ENCODE measurements around the gene TTC34.
"Not testable (repeated sequence)": the region's sequence is repeated elsewhere in the genome, so short reads cannot be mapped to it uniquely, and the experiment has no call there.

The TTC34 gene

GRCh38 chr1:2638466-2639115, 162.9 kb downstream of the TTC34 start:
- no peak for DNase-seq

- DNase-seq = no peak
These were observed 163.9 kb downstream of the TTC34 start for GRCh38 chr1:2637442-2638145.

DNA sequence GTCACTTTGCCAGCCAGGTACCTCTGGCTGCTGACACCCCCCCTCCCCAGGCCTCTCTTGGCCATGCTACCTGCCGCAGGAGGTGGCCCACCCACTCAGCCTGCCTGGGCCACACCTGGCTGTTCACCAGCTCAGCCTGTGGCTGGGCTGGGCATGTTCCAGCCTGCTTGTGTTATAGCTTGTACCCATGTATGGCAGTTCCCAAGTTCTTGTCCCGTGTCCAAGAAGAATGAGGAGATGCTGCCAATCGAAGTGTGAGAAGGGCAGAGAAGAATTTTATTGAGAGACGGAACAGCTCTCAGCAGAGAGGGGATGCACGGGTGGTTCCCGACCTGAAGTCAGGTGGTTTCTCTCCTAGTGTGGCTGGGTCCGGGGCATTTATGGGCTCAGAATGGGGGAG, 164.8 kb downstream of the TTC34 start:
- no peak for DNase-seq

DNA sequence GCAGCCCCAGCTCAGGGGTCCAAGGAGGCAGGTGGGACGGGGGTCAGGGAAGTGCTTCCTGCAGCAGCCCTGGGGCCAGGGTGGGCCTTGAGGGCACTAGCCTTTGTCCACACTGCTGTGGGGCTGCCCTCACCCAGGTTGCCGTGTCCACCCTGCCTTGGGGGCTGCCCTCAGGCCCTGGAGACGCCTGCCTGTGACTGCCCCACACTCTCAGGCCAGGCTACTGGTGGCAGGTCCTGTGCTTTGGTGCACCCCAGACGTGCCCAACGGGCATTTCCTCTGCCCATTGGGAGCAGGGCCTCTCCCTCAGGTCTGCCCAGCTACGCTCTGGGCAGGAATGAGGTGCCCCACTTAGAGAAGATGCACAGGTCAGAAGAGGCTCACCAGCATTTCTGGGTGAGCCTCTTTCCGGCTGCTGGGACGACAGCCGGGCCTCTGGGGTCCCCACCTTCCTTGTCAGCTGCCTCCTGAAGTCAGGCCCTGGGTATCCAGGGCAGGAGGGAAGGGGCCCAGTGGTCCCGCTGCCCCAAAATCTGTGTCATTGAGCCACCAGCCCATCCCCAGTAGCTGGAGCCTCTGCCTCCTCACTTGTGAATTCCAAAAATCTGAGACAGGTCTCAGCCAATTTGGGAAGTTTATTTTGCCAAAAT, 166.0 kb downstream of the TTC34 start:
- DNase-seq = no peak

DNA sequence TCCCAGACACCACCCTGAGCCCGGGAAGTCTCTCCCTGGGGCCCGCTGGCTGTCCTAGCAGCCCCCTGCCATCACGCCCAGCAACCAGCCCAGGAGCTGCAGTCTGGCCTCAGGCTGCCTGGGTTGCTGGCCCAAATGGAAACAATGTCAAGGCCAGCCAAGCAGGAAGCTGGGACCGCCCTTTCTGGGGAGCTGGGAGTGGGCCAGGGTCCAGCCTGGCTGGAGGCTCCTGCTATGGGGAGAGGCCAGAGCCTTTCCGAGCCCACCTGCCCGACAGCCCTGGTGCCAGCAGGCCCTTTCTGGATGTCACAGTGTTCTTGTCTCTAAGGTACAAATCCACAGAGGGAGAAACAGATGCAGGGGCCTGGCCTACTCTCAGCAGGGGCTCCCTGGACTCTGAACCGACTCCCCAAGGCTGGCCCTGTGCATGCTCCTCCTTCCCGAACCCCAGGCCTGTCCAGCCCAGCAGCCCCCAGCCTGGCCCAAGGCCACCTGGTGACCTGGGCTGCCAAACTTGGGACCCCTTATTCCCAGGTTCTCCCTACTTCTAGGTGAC, 167.5 kb downstream of the TTC34 start:
- no peak for DNase-seq

GRCh38 chr1:2633366-2633935, 168.0 kb downstream of the TTC34 start:
- no peak for DNase-seq

DNA sequence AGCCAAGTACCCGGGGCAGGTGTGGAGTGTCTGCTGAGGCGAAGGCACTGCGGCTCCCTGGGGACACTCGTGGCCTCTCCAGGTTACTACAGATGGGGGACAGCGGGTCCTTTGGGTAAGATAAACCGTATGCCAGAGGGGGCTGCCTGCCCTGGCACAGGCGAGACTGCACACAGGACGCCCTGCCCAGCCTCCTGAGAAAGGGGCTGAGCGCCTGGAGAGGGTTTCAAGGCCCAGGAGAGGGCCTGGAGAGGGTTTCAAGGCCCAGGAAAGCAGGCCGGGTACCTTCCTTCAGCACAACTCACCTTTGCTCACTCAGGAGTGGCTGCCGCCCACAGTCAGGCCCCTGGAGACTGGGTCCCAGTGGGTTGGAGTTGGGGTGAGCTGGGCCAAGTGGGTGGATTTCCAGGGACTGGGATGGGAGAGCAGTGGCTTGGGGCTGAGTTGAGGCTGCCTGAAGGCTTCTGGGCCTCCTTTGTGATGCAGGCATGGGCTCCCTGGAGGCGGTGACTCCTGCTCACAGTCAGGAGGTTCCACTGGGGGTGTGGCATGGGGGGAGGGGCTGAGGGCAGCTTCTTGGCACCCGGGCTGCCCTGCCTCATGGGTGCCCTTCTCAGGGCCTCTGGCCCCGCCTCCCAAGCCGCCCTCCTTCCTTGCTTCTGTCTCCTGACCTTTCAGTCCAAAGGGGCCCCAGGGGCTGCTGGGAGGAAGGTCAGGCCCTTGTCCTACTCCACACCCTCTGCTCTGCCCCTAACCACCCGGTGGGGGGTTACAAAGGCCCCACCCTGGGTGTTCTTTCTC, 168.7 kb downstream of the TTC34 start, which contains the start of gene MMEL1:
MMEL1 (minus strand) TSS at position 456 of the 801 bp plus-strand sequence. CDS start 3,532 bp downstream, outside the sequence.
- no peak for DNase-seq

- no peak for DNase-seq
These were observed 169.5 kb downstream of the TTC34 start for GRCh38 chr1:2632051-2632430.

GRCh38 chr1:2631136-2632050, 170.1 kb downstream of the TTC34 start:
- DNase-seq = no peak

- no peak for DNase-seq
These were observed 170.9 kb downstream of the TTC34 start for GRCh38 chr1:2630498-2631135.

DNA sequence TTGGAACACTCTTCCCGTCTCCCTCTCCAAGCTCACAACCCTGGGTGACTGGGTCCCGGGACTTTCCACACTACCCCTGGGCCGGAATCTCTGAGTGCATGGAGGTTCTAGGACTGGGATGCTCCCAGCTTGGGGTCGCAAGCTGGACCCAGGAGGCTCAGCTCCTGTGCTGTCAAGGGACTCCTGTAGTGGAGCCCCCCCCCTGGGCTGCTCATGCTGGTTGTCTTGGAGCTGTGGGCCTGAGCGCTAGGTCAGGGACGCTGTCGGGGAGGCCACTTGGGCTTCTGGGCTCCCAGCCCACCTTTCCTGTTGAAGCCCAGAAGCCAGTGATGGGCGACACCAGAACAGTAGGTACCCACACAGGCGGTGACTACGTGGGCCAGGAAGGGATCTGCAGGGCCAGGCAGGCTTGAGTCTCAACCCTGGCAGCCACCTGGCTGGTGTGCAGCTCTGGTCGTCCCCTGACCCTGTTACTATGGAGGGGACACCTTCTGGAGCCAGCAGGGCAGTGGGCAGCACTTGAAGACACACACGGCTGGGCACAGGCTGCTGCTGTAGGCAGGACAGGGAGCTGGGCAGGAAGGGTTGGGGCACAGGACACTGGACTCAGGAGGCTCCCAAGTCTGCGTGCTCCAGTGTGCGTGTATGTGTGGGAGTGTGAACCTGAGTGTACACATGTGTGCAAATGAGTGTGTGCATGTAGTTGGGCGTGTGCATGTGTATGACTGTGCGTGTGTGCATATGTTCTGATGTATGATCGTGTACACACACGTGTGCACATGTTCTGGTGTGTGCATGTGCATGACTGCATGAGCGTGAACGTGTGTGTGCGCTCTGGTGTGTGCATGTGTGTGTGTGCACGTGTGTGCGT, 171.6 kb downstream of the TTC34 start:
- no peak for DNase-seq

DNA sequence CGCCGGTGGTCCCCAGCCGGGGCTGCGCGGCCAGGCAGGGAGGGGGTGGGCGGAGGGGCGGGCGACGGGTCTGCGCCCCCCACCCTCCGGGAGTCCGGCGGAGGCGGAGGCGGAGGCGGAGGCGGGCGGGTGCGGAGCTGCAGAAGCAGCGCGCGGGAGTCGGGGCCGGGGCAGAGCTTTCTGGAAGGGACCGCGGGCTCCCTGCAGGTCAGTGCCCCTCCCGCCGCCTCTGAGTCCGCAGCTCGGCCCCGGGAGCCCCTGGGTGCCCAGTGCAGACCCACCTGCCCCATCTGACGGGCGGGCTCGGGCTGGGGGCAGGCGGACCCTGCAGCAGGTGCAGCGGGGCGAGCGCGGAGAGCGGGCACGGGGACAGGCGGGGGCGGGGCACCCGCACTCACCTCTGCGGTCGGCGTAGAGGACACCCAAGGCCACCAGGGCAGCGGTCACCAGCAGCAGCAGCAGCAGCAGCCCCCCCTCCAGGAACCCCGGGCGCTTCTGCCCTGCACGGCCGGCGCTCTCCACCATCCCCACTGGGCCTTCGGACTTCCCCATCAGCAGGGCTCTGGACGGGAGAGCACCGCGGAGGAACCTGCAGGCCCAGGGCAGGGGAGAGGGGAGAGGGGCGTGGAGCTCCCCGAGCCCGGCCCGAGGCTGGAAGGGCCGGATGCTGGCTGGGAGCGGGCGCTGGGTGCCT, 172.4 kb downstream of the TTC34 start:
- no peak for DNase-seq

- no peak for DNase-seq
These were observed 173.1 kb downstream of the TTC34 start for GRCh38 chr1:2628191-2628932.

DNA sequence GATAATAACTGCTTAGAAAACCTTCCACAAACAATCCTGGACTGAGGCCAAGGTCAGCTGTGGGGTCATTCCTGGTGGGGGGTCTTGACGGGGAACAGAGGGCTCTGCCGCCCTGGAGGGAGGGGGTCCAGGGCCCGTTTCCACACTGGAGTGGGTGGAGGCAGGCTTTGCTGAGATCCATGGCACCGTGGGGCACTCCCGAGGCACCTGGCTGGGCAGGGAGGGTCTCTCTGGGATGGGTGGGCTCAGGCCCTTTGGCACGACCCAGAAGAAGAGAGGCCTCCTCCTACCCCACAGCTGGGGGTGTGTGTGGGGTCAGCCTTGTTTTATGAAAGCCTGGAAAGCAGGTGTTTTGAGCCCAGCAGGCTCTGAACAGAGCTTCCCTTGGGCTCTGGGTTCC, 173.7 kb downstream of the TTC34 start:
- no peak for DNase-seq

DNA sequence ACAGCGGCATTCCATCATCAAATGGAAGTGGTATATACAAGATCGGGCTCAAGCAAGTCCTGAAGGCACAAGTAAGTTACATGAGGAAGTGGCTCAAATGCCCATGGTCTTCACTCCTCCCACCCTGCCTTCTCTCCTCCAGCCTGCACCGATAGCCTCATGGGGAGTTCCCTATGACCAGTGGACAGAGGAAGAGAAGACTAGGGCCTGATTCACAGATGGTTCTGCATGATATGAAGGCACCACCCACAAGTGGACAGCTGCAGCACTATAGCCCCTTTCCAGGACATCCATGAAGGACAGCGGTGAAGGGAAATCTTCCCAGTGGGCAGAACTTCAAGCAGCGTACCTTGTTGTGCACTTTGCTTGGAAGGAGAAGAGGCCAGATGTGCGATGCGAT, 175.7 kb downstream of the TTC34 start:
- DNase-seq = not testable (repeated sequence)

DNA sequence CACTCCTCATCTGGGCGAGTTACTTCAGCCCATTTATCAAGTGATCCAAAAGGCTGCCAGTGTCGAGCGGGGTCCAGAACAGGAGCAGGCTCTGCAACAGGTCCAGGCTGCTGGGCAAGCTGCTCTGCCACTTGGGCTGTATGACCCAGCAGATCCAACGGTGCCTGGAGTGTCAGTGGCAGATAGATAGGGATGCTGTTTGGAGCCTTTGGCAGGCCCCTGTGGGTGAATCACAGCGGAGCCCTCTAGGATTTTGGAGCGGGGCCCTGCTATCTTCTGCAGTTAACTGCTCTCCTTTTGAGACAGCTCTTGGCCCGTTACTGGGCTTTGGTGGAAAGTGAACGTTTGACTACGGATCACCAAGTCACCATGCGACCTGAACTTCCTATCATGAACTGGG, 176.2 kb downstream of the TTC34 start:
- no peak for DNase-seq

- no peak for DNase-seq
These were observed 176.7 kb downstream of the TTC34 start for GRCh38 chr1:2624735-2625300.
